GM12874 (cell line): ENCODE measurements around the gene FSTL3.

Experiments used
- CTCF ChIP-seq: IDR thresholded peaks from 2 replicates; pipeline ENCODE4 v1.5.1; 2011; ENCODE audit warnings: low read depth, mild to moderate bottlenecking, control low read depth, low read length, moderate library complexity; ENCODE audit not compliant: insufficient read depth

FSTL3 gene

GRCh38 chr19:679418-680286 is 3.5 kb downstream of the FSTL3 start:
- TF ChIP-seq CTCF: no peak

GRCh38 chr19:680287-681028 is 4.3 kb downstream of the FSTL3 start:
- peak; percentile 63 for TF ChIP-seq CTCF

GRCh38 chr19:681029-682019 is 5.1 kb downstream of the FSTL3 start:
- TF ChIP-seq CTCF: no peak

GRCh38 chr19:682678-683320 is 6.6 kb downstream of the FSTL3 start:
- no peak for TF ChIP-seq CTCF

- no peak for TF ChIP-seq CTCF
These were observed 9.3 kb downstream of the FSTL3 start for GRCh38 chr19:685454-685931.

- no peak for TF ChIP-seq CTCF
These were observed 10.6 kb downstream of the FSTL3 start for GRCh38 chr19:686589-687297.
